GM19395 (cell line): ENCODE data around the gene C10orf71.

Source experiments
- ATAC-seq: cut with Tn5 transposase; IDR thresholded peaks from one replicate; pipeline ENCODE4 v1.9.1; 2021; ENCODE audit warnings: mild to moderate bottlenecking, moderate library complexity; ENCODE audit not compliant: unreplicated experiment

C10orf71 gene

GRCh38 chr10:49374740-49375139, 75.8 kb downstream of the C10orf71 start:
- ATAC-seq = no peak

- ATAC-seq = no peak
Observed at GRCh38 chr10:49375611-49376010, 76.6 kb downstream of the C10orf71 start.
